ENCODE data around the gene LTBP1.

DNA sequence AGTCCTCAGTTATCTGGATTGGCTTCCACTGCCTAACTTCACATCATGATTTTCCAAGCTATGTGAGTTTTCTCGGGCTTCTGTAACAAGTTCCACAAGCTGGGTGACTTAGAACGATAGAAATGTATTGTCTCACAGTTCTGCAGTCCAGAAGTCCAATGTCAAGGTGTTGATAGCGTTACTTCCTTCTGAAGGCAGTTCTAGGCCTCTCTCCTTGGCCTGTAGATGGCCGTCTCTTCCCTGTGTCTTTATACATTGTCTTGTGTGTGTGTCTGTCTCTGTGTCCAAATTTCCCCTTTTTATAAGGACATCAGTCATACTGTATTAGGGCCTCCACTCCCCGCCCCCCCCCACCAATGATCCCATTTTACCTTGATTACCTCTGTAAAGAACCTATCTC, 7.5 kb downstream of the LTBP1 start:
- TF ChIP-seq RAD21 (IDR thresholded peaks at IDR 0.05; ENCODE audit: low read depth): no peak
- no peak for TF ChIP-seq USF1 (IDR thresholded peaks at IDR 0.05)
- no peak for TF ChIP-seq YY1 (IDR thresholded peaks at IDR 0.05; ENCODE audit: low read depth)
- no peak for TF ChIP-seq FOXM1 (IDR thresholded peaks at IDR 0.05; ENCODE audit: borderline replicate concordance, low read depth)
- TF ChIP-seq EP300 (IDR thresholded peaks at IDR 0.05; ENCODE audit: borderline replicate concordance): no peak
- TF ChIP-seq, protein P1, sequence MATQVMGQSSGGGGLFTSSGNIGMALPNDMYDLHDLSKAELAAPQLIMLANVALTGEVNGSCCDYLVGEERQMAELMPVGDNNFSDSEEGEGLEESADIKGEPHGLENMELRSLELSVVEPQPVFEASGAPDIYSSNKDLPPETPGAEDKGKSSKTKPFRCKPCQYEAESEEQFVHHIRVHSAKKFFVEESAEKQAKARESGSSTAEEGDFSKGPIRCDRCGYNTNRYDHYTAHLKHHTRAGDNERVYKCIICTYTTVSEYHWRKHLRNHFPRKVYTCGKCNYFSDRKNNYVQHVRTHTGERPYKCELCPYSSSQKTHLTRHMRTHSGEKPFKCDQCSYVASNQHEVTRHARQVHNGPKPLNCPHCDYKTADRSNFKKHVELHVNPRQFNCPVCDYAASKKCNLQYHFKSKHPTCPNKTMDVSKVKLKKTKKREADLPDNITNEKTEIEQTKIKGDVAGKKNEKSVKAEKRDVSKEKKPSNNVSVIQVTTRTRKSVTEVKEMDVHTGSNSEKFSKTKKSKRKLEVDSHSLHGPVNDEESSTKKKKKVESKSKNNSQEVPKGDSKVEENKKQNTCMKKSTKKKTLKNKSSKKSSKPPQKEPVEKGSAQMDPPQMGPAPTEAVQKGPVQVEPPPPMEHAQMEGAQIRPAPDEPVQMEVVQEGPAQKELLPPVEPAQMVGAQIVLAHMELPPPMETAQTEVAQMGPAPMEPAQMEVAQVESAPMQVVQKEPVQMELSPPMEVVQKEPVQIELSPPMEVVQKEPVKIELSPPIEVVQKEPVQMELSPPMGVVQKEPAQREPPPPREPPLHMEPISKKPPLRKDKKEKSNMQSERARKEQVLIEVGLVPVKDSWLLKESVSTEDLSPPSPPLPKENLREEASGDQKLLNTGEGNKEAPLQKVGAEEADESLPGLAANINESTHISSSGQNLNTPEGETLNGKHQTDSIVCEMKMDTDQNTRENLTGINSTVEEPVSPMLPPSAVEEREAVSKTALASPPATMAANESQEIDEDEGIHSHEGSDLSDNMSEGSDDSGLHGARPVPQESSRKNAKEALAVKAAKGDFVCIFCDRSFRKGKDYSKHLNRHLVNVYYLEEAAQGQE (IDR thresholded peaks at IDR 0.05; ENCODE audit: low read depth): no peak

Data from Ishikawa (cell line).